Liver (tissue), 3 donors: Measurements from ENCODE around the gene LCK.

Source experiments
- CTCF ChIP-seq: fragments of 150-350 bp; IDR thresholded peaks from 2 replicates; pipeline ENCODE4 v1.5.1; 2017; ENCODE audit warnings: improper control_type of control experiment, low read depth, low read length; ENCODE audit not compliant: missing input control
- JUND ChIP-seq, 2 donors: IDR thresholded peaks; 2 replicates each; pipeline ENCODE4 v1.6.1; 2016; ENCODE audit warnings: antibody characterized with exemption in 2 of 2
- YY1 ChIP-seq: IDR thresholded peaks from 2 replicates; pipeline ENCODE4 v1.6.1; 2016; ENCODE audit warnings: antibody characterized with exemption, mild to moderate bottlenecking
- donor health status: healthy.
- donor health status: healthy.

DNA sequence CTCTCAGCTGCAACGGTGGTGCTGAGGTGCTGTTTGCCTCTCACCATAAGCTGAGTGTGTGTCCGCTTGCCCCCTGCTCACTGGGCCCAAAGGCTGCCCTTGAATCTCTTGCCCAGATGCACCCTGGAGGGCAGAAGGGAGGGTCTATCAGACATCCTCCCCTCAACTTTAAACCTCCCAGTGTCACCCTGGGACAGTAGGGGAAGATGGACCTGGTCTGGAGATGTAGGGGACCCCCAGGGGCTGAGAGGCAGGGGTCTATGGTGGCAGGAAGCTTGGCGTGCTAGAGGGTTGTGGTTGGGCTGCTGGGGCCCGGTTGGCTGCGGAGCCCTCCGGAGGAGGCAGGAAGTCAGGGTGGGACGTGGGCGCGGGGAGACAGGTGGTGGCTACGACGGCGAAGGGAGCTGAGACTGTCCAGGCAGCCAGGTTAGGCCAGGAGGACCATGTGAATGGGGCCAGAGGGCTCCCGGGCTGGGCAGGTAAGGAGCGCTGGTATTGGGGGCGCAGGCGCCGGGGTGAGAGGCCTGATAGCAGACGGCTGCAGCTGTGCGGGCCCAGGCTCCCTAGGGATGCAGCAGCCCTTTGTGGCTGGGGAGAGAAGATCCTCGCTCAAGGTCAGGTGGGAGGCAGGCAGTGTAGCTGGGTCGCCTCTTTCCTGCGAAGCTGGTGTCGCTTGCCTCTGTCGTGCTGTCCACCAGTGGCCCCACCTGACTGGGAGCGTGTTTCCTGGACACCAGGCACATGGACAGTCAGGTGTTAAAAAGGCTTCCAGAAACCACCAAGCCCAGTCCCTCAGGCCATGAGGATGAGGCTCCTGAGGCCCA is at the start of gene LCK:
- TF ChIP-seq JUND (IDR thresholded peaks at IDR 0.05), result no peak
- no peak for TF ChIP-seq CTCF
- no peak for TF ChIP-seq YY1
